ENCODE measurements around the gene PAK1. TPM values are rescaled to one million over a fixed set of nuclear protein-coding genes. Genes with fewer than 3 reads are reported as not detected.
"Not testable (repeated sequence)": the region's sequence is repeated elsewhere in the genome, so short reads cannot be mapped to it uniquely, and the experiment has no call there.

The PAK1 gene
- total RNA-seq, 2 donors from 2014 or later: 12.5 to 15.2 TPM

- Histone ChIP-seq H3K4me1 (no peaks in the 10 kb centered on the region), H3K9me3 (no peaks in the 10 kb centered on the region), H3K36me3 (no peaks in the 10 kb centered on the region), H3K27me3 (no peaks in the 10 kb centered on the region), H3K4me3 (no peak overlapping the region), H3K27ac (no peak overlapping the region)
- DNase-seq (ENCODE audit: low spot score): no peak
- TF ChIP-seq CTCF (IDR thresholded peaks at IDR 0.05): no peak
Observed at GRCh38 chr11:77302752-77303151, 171.1 kb downstream of the PAK1 start.

GRCh38 chr11:77301510-77301909 lies 172.4 kb downstream of the PAK1 start, which contains the start of gene GDPD4:
TSS of gene GDPD4 (minus strand) at chr11:77301686. CDS start at chr11:77285137, 16,549 bp downstream.
- Histone ChIP-seq H3K27me3 (no peaks in the 10 kb centered on the region), H3K27ac (no peak within 1 kb of the TSS), H3K36me3 (no peaks in the 10 kb centered on the region), H3K4me3 (no peak within 1 kb of the TSS), H3K4me1 (no peaks in the 10 kb centered on the region), H3K9me3 (no peaks in the 10 kb centered on the region)
- no peak for DNase-seq (ENCODE audit: low spot score)
- TF ChIP-seq CTCF (IDR thresholded peaks at IDR 0.05): no peak

DNA sequence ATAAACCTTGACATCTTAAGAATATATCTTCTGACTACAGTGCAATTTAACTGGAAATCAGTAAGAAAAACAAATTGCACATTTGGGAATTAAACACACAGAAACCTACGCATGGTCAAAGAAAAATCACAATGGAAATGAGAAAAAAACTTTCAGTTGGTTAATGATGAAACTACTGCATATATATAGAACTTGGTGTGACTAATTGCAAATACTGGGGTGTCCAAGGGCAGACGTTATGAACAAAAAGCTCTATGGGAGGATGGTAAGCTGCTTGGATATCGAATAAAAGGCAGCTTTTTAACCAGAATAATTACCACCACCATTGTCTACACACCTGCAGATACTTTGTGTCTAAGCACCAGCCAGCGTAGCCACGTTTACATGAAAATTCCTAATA lies 173.2 kb downstream of the PAK1 start:
- no peaks in the 10 kb centered on the region for H3K36me3 ChIP-seq
- no peaks in the 10 kb centered on the region for H3K4me1 ChIP-seq
- H3K4me3 ChIP-seq: no peak overlapping the region
- H3K27ac ChIP-seq: no peak overlapping the region
- no peaks in the 10 kb centered on the region for H3K27me3 ChIP-seq
- TF ChIP-seq CTCF (IDR thresholded peaks at IDR 0.05): no peak
- no peak for DNase-seq (ENCODE audit: low spot score)
- H3K9me3 ChIP-seq: no peaks in the 10 kb centered on the region

DNA sequence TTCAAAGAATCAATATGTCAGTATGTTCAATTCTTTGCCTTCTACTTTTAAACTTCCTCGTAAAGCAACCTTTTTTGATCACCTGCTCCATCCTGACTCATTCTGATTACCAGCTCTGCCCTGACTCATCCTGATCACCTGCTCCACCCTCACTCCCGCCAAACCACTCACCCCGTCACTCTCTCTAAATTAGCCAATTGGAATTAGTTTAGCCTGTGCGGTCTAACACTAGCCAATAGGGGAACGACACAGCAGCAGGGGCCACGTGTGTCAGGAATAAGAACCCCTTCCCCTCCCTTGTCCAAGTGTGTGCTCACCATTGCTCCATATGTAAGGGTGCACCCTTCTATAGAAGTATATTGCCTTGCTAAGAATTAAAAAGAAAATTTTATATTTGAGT lies 173.9 kb downstream of the PAK1 start:
- not testable (repeated sequence) for H3K36me3 ChIP-seq; H3K4me3 ChIP-seq; H3K27me3 ChIP-seq; H3K27ac ChIP-seq; DNase-seq (ENCODE audit: low spot score); H3K4me1 ChIP-seq; H3K9me3 ChIP-seq

GRCh38 chr11:77299528-77299993 lies 174.3 kb downstream of the PAK1 start:
- Histone ChIP-seq H3K4me3 (no peak overlapping the region), H3K9me3 (no peaks in the 10 kb centered on the region), H3K27me3 (no peaks in the 10 kb centered on the region), H3K36me3 (no peaks in the 10 kb centered on the region), H3K4me1 (no peaks in the 10 kb centered on the region), H3K27ac (no peak overlapping the region)
- no peak for TF ChIP-seq CTCF (IDR thresholded peaks at IDR 0.05)
- DNase-seq (ENCODE audit: low spot score): no peak

GRCh38 chr11:77294040-77294439 lies 179.9 kb downstream of the PAK1 start:
- Histone ChIP-seq H3K27ac (no peak overlapping the region), H3K4me1 (no peaks in the 10 kb centered on the region), H3K36me3 (no peaks in the 10 kb centered on the region), H3K4me3 (no peak overlapping the region), H3K9me3 (no peaks in the 10 kb centered on the region), H3K27me3 (no peaks in the 10 kb centered on the region)
- DNase-seq (ENCODE audit: low spot score): no peak
- TF ChIP-seq CTCF (IDR thresholded peaks at IDR 0.05): no peak

Data from right atrium auricular region (tissue), 2 donors.